NCI-H1694 treated with DMSO at 0.1 percent for 48 hours (cell line): ENCODE results near the gene LAD1.

Experiments used
- DNase-seq: peaks from one replicate; lab custom pipeline; 2025; lab: John Stamatoyannopoulos, UW

The LAD1 gene

DNA sequence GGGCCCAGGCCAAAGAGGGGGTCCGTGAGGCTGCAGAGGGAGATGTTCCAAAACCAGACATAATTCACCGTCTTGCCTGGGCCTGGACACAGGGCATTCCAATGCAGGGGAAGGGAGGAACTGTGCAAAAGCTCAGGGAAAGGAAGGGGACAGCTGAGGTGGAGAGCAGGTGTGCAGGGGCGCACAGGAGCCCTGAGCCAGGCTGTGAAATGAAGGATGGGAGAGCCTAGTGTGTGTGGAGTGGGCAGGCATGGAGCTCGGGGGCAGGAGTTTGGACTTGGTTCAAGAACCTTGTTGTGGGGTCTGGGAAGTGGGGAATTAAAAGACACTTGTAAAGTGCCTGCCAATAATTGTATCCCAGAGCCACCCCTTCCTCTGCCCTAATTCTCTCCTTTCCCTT is 20.1 kb upstream of the LAD1 start:
- no peak for DNase-seq

DNA sequence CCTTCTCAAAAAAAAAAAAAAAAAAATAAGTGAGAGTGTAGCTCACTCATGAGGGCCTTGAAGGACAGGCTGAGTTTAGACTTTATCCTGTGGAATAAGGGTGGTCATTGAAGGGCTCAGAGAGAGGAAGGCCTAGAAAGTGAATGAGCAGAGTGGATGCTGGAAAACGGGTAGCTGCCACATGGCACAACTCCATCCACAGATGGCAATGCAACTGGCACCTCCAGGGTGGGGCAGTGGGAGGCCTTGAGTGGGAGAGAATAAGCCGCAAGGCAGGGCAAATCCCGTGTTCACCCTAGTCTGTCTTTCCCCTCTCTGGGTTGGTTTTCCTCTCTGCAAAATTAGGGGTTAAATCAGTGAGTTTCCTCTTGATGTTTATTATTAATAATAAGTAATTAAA is 19.3 kb upstream of the LAD1 start:
- peak; percentile 14 for DNase-seq

GRCh38 chr1:201414051-201414738 is 15.1 kb upstream of the LAD1 start:
- no peak for DNase-seq

DNA sequence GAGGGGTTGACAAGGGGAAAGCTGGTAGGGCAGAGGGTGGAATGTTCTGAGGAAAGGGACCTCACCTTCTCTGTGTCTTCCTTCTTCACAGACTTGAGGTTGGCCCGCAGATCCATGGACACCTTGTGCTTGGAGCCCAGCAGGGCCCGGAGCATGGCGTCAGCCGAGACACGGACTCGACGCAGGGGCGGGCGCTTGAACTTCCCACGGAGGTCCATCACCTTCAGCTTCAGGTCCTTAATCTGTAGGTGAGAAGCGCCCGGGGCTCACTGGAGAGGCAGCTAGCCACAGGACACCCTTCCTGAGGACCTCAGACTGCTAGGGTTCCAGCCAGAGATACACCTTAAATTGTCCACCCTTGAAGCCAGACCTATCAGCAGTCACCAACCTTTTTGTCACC is 12.2 kb upstream of the LAD1 start:
- DNase-seq: no peak

- no peak for DNase-seq
Measured at GRCh38 chr1:201409440-201409839, 10.3 kb upstream of the LAD1 start.

DNA sequence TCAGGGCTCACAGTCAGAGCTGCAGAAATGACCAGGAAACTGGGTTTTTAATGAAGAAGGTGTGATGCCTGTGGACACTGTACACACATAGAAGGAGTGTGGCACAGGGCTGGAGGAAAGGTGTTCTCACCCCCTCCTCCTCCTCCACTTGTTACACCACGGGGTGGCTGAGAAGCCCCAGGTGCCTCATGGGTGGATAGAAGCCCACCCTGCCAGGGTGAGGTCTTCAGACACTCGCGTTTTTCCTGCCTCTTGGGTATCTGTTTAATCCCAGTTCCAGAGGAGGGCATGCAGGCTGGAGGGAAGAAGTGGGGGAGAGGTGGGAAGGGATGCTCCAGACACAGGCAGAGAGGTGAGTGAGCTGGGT is 9.7 kb upstream of the LAD1 start:
- DNase-seq: no peak

DNA sequence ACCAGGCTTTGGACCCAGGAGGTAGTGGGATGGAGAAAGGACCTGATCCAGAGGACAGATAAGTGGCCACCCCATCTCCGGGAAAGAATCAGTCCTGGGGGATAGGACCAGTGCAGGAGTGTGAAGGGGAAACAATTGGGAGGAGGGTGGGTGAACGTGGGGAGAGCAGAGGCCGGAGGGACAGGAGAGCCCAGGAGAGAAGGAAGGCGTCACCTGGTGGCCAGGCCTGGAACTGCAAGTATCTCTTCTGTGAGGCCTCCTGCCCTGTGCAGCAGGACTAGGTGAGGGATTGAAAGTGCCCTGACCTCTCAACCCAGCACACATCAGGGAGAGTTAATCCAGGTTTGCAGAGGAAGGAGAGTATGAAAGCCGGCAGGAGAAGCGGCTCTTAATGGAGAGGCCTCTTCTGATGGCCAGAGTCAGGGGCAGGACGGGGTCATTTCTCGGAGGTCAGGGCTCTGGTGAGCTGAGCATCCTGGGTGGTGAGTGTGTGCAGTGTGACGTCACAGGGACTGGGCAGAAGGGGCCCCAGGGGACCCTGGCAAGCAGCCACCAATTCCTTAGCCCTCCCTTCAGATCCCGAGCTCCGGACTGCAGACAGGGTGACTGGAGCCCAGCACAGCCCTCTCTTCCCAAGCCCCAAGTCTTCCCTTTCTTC is 9.2 kb upstream of the LAD1 start:
- DNase-seq: peak; percentile 72

DNA sequence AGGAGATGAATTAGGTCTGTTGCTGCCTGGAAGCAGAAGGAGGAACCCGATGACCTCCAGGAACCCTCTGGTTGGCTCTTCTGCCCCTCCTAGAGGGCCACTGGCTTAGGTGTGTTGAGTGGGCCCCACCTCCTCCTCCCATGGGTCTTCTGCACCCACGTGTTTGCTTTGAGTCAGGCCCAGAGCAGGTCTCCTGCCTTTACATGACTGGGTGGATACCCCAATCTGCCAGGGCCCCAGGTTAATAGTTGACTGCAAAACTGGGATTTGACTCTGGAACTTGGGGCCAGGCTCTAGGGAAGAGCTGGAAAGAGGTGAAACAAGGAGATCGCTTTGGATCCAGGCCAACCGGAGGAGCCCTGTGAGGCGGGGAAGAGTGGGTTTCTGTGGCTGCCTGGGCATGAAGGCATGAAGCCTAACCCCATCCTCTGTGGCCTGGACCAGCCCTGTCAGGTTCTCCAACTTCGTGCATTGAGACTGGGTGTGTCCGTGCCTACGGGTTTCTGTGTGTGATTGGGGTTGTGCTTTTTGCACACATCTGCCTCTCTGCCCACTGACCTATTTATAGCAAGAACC is 7.8 kb upstream of the LAD1 start:
- no peak for DNase-seq

DNA sequence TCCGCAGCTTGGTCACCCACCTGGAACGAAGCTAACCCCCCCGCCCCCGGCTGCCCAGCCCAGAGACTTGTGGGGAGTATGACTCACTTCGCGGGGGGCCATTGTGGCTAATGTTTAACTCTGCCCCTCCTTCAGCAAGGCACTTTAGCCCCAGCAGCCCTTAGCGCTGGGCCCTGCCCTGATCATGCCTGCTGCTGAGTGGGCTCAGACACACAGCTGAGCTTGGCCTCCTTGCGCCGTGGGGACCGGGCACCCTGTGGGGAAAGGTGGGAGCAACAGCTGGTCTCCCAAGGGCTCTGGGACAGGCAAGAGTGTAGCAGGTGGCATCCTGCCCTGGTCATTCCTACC is 6.3 kb upstream of the LAD1 start:
- DNase-seq: no peak

DNA sequence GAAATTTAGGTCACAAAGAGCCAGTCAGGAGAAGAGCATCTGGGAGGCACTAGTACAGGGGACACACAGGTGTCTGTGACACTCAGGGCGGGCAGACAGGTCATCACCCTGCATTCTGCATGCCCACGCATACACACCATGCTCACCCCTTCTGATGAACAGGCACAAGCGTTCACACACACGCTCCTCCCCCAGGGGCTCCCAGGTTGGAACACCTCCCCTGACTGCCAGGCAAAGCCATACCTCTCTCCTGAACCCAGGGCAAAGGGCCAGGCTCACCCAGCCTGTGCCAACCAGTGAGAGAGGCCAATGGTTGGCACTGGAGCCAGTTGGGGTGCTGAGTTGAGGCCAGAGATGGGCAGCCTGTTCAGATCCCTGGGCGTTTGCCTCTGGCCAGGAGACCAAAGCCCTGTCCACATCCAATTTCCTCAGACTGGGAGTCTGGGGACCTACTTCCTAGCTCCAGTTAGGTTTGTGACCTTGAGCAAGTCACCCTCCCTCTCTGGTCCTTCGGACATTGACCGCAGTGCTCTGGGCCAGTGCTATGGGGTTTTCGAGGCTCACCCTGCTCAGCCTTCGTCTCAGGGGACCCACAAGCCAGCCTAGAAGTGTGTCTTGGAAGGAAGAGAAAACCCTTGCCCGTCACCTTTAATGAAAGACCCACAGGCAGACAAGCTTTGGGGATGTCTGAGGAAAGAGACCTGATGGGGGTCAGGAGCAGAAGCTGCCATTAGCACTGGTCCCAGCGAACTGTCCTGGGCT is 5.8 kb upstream of the LAD1 start:
- DNase-seq: no peak

DNA sequence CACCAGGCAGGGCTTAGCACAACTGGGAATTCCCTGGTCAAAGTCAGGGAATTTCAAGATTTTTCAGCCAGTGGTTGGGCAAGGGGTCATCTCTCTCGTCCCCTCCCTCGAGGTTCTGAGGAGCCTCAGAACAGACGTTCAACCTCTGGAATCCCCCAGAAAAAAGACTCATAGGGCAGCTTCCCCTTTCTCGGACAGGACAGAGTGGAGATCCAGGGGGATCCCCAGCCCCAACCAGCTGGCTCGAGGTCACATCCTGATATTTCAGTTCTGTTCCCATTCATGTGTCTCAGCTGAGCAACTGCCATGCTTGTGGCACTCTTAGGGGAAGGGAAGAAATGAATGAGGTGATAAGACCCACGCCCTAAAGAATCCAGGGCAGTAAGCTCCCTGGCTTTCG is 4.9 kb upstream of the LAD1 start:
- DNase-seq: no peak

- no peak for DNase-seq
Measured at GRCh38 chr1:201403359-201403758, 4.2 kb upstream of the LAD1 start.

DNA sequence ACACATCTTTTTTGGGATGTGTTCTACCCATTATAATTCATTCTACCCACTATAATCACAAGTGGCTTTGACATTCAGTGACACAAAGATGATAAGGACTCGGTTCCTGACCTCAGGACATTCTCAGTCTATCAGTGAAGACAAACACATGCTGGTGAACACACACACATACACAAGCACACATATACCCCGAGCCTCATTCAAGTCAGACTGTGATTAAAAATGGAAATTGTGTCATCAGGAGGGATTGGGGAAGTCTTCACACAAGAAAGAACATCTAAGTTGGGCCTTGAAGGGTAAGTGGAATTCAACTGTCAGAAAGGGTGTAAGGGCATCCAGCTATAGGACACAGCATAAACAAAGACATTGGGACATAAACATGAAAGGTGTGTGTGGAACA is 2.6 kb upstream of the LAD1 start:
- DNase-seq: no peak

GRCh38 chr1:201400852-201401230 is 1.7 kb upstream of the LAD1 start:
- no peak for DNase-seq

DNA sequence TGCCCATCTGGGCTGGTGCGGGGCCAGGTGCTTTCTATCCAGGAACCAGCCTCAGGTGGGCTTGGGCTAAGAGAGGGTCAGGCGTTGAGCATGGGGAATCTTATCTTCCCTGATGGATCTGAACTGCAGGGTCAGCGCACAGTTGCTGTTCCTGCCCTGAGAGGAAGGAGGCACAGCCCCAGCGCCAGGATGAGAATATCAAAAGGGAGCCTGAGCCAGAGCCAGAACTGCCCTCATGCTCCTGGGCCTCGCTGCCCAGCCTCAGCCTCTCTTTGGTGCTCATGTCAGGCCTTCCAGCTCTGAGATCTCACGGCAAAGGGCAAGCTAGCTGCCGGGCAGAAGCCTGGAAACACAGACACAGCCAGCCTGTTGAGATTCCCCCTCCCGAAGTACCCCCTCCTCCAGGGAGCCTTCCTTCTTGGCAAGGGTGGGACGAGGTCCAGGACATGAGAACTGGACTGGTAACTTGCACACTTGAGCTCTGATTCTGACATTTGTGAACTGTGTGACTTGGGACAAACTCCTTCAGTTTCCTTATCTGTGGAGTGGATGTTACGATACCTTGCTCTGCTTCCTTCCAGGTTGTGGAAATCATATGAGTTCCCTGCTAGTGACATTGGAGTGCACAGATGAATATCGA is 1.2 kb upstream of the LAD1 start:
- no peak for DNase-seq

GRCh38 chr1:201399352-201400126 is 415 bp upstream of the LAD1 start:
- DNase-seq: no peak

GRCh38 chr1:201397675-201398074 is 1.4 kb downstream of the LAD1 start:
- DNase-seq: no peak

DNA sequence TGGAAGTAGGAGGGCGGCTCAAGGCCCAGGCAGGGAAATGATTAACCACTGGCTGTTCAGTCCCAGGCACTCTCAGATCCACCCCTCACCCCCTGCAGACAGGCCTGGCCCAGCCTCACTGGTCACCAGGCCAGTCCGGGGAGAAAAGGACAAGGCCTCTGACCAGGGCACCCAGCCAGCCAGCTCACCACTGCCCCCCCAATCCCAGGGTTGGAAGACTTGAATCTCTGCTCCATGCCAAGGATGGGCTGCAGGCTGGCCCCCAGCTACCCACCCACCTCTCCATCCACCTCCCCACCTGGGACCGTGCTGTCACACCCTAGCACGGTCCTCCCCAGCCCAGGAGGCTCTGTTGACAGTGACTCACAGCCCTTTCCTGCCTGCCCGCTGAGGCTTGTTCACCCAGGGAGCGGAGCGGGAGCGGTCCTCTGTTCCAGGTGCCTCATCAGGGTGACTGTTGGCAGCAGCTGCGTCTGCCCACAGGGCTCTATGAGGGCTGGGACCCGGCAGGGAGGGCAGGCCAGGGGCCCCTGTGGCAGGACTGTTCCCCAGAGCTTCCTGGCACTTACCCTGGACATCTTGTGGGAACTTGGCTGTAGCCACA is 2.2 kb downstream of the LAD1 start:
- DNase-seq: no peak

DNA sequence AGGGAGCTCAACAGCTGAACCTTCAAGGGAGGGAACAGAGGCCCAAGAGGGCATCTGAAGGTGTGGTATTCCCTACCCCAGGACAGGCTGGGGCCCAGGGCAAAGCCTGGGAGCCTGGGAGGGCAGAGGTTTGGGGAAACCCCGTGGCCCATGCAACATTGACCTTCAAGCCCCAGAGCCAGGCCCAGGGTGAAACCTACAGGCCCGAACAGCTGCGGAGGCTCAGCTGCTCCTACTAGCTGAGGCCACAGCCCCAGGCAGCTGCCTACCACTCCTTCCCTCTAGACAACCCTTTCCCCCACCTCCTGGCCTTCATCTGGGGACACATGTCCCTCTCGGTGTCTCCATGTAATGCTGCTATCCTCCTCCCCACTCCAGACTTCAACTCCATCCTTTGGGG is 3.2 kb downstream of the LAD1 start:
- no peak for DNase-seq

DNA sequence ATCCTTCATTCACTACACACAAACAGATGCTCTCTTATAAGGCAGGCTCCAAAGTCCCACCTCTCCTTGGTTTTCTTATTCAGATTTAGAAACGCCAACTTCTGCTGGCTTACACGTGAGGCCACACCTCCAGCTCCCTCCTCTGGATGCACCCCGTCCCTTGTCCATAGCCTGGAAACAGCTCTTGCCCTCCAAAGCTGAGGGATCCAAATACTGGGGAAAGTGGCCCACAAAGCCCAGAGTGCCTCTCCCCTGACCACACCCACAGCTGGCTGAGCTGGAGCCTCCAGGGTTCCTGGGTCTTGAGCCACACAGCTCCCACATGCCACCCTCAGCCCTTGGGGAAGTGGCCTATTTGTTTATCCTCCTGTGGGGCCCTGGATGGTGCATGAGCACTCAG is 4.5 kb downstream of the LAD1 start:
- no peak for DNase-seq

DNA sequence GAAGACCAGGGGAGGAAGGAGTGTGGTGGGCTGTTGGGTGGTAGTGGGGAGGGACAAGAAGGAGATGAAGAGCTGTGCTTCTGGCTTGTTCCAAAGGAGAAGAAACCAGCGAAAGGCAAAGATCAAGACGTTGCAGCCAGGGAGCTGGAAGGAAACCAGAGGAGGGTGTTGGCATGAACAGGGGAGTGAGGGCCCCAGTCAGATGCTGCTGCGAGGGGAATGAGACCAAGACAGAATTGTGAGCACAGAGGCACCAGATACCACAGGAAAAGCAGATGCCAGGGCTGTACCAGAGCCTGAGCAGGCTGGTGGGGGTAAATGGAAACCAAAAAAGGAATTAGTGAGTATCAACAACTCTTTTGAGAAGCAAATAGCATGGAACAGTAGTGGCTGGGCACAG is 6.0 kb downstream of the LAD1 start:
- DNase-seq: no peak
